Cardiac septum (tissue), 1 donor: ENCODE results near the gene TMEM154. TPM values are rescaled to one million over a fixed set of nuclear protein-coding genes. Genes with fewer than 3 reads are reported as not detected.

ENCODE experiments used
- DNase-seq: peaks from one replicate; pipeline ENCODE4 v3.0.0-alpha.2; 2020; ENCODE audit warnings: low spot score
- intact Hi-C: fragments of 100-400 bp; cut with DNase I; formaldehyde crosslinking; loops from one replicate; pipeline ENCODE4 v1.14.0; 2022
- long read RNA-seq: library from polyadenylated mRNA; unstranded; transcript quantifications from one replicate; pipeline ENCODE4 v2.0.0, GENCODE V29; 2021
- total RNA-seq: library from RNA; stranded (reverse); fragmentation: NEBNext Ultra II Directional; extraction: Animal tissue kit (Norgen Biotek cat#: 25700); gene quantifications from one replicate; pipeline ENCODE4 v1.2.1, GENCODE V29; 2021
- donor health status: DM: no; HTN: no; CAD: no.

The TMEM154 gene
- total RNA-seq, result 1.6 TPM
- long read RNA-seq, full-length matches to known transcripts, result 2 of 4 reads
- long read RNA-seq, partial matches to known transcripts, result 1 of 4 reads
- long read RNA-seq, other reads (novel, unspliced or antisense), result 1 of 4 reads

DNA sequence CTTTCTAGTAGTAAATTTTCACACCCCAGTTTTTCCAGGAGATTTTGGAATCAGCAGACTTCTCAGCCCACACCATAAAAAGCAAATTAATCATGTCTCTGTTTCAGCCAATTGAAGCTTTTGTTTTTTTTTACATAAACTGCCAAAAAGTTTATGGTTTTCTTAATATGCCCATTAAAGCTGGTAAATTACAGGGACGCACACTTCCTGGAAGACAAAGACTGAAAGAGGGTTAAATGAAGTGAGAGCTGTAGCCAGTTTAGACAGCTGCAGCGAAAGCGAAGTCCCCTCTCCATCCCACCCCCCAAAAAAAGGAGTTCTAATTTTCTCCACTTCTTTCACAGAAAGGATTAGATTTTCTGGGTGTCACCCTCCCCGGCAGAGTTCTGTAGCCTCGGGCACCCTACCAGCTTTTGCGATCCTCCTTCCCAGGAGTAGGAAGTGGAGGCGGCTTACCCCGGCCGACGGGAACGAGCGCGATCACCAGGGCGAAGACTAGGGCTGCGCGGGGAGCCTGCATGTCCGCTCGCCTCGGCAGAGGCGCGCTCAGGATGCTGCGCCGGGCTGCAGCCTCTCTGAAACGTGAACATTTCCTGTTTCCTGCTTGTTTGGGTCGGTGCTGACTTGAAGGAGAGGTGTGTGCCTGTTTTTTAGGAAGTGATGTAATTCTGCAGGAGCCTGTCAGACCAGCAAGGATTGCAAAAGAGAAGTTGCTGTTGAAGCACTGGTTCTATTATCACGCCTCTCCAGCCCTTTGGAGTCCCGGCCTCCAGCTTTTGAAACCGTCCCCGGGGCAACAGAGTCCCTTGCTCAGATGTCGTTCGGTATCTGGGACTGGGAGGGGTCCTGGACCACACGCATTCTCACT, at the start of gene TMEM154:
Gene TMEM154 (minus strand): TSS at position 584 of the 868 bp plus-strand sequence. CDS start 64 bp downstream, at position 520.
- intact Hi-C loops, result no loop called here
- peak; percentile 89 for DNase-seq

DNA sequence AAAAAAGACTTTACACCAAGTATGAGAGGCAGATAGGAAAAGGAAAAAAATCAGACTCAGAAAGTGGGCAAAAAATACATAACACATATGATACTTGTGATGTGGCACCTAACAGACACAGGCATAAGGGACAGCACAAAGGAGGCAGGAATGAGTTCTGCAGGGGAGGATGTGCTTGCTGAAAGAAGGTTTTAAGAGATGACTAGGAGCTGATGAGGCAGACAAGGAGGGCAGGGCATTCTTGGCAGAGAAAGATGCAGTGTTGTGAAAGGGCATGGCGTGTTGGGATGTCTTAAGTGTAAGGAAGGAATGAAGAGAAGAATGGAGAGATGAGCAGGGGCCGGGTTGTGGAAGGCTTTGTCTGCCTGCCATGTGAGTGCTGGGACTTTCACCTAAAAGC, 49.7 kb upstream of the TMEM154 start:
- DNase-seq, result no peak
- intact Hi-C loops, result no loop called here

DNA sequence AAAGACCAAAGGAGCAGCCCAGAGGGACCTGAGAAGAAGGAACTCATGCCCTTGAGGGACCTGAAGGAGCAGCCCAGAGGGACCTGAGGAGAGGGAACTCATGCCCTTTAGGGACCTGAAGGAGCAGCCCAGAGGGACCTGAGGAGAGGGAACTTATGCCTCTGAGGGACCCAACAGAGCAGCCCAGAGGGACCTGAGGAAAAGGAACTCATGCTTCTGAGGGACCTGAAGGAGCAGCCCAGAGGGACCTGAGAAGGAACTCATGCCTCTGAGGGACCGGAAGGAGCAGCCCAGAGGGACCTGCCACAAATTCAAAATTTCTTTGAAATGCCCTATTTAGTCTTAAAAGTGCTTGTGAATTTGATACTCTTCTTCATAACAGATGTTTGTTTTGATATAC, 48.5 kb upstream of the TMEM154 start:
- DNase-seq, result no peak
- intact Hi-C loops, result no loop called here

- intact Hi-C loops, result no loop called here
- DNase-seq, result no peak
Measured at GRCh38 chr4:152727784-152728183, 48.0 kb upstream of the TMEM154 start.

- intact Hi-C loops, result no loop called here
- no peak for DNase-seq
Measured at GRCh38 chr4:152724494-152724893, 44.7 kb upstream of the TMEM154 start.

DNA sequence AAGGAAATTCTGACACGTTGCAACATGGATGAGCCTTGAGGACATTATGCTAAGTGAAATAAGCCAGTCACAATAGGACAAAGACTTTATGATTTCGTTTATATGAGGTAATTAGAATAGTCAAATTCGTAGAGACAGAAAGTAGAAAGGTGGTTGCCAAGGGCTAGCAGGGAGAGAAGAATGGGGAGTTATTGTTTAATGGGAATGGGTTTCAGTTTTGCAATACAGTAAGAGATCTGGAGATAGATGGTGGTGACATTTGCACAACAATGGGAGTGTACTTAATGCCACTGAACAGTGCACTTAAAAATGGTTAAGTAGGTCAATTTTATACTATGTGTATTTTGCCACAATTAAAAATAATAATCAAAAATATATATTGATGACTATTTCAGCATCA, 43.4 kb upstream of the TMEM154 start:
- intact Hi-C loops, result no loop called here

DNA sequence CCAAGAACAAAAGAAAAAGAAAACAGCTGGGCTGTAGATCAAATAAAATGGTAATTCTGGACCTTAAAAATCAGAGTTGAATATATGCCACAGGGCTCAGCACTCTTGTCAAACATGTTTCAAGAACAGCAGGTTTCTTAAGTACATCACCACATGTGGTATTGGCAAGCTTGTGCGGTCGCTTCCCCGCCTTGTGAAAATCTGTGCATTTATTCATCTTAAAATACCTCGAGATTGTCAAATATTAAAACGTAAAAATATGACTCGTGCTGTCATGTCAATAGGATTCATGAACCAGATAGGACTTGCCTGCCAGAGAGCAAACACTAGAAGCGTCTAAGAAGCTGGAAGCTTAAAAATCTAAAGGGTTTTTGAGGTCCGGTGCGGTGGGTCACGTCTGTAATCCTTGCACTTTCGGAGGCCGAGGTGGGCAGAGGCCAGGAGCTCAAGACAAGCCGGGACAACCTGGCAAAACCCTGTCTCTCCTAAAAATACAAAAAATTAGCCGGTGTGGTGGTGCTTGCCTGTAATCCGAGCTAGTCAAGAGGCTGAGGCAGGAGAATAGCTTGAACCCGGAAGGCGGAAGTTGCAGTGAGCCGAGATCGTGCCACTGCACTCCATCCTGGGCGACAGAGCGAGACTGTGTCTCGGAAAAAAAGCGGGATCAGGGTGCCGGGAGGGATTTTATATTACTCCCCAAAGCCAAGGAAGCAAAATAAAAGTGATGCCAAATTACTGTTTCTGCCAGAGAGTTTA, 40.2 kb upstream of the TMEM154 start:
- DNase-seq, result no peak
- intact Hi-C loops, result no loop called here

More for the DNA sequence above, 43.4 kb upstream of the TMEM154 start:
- DNase-seq, result no peak

DNA sequence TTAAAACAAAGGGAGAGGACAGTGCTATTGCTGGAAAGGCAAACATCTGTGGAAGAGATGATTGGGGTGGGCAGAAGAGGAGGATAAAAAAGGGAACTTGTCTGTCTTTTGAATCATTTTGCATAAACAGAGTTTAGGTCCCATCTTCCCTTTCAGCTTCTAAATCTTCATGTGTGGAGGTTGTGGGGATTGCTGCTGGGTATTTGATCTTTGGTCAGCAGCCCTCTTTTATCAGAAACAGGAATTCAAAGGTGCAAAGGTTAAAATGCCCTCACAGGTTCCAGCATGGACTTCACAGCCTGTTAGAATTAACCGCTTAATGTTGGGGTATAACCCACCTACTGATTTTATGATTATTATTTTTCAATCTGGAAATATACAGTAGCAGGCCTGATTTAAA, 39.5 kb upstream of the TMEM154 start:
- no peak for DNase-seq
- intact Hi-C loops, result no loop called here

GRCh38 chr4:152715076-152715475, 35.3 kb upstream of the TMEM154 start:
- intact Hi-C loops, result no loop called here
- no peak for DNase-seq

DNA sequence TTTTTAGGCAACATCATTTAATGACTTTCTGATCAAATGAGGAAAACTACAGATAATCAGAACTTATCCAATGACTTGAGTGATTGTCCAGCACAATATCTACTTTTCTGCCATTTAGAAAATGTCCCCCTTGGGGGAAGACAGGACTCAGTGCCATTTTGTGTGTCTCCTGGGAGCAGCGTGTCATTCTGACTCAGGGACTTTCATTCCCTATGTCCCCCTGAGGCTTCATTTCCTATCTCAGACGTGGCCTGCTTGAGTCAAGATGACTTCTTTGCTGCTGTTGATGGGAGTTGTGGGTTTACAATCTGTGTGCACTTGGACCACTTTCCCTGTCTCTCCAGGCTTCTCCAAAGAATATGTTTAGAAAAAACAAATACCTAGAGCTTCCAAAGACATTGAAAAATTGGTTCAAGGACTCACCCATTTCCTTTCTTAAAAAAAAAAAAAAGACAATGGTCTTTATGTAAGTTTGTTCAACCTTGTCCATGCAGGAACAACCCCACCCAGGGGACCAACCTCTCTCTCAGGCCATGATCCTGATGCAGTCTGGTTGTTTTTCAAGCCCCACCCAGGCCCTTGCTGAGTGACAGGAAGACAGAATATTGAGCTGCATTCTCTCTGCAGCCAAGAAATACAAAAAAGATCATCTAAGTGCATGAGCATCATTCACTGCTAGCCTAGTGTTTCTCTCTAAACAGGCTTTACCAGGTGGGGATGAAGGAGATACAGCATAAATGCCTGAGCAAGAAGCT, 34.3 kb upstream of the TMEM154 start:
- intact Hi-C loops, result no loop called here

GRCh38 chr4:152709675-152710438, 30.1 kb upstream of the TMEM154 start:
- no peak for DNase-seq
- intact Hi-C loops, result no loop called here

More for the DNA sequence above, 34.3 kb upstream of the TMEM154 start:
- DNase-seq, result no peak

DNA sequence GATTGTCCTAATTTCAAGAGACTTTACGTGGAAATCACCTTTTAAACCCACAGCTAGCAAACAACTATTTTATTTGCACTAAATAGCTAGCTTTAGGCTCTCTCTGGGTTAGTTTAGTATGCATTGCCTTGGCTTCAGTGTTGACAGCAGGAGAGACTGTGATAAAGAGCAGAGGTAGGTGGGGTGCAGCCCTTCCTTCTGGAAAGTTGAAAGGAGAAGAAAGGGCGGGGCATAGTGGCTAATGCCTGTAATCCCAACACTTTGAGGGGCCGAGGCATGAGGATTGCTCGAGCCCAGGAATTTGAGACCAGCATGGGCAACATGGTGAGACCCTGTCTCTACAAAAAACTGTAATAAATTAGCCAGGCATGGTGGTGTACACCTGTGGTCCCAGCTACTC, 29.0 kb upstream of the TMEM154 start:
- intact Hi-C loops, result no loop called here
- no peak for DNase-seq

GRCh38 chr4:152708361-152708760, 28.6 kb upstream of the TMEM154 start:
- DNase-seq, result no peak
- intact Hi-C loops, result no loop called here

DNA sequence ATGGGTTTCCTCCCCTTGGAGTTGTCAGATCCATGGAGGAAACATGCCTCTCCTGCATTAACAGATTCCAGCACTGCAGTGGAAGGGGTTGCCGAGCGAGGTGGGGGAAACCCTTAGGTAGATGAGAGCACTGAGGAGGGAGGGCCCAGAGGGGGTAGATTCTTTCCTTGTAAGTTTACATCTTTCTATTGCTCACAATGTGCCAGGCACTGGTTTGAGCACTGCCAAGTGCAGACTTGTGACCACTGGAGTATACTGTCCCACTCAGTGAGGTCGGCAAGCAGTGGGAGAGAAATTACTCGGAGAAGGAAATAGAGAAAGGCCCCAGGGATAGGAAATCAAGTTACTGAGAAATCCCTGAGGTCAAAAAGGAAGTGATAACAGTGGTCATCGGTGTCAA, 27.8 kb upstream of the TMEM154 start:
- no peak for DNase-seq
- intact Hi-C loops, result no loop called here

GRCh38 chr4:152705903-152706302, 26.1 kb upstream of the TMEM154 start:
- intact Hi-C loops, result no loop called here
- DNase-seq, result no peak

DNA sequence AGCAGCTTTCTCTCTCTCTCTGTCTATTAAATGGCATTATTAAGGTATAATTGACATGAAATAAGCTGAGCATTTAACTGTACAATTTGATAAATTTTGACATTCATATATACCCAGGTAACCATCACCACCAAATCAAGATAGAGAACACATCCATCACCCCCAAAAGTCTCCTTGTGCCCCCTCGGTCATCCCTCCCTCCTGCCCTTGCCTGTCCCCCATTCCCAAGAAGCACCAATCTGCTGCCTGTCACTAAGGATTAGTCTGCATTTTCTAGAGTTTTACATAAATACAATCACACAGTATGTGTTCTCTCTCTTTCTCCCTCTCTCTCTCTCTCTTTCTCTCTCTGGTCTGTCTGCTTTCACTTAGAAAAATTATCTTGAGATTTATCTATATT, 25.0 kb upstream of the TMEM154 start:
- DNase-seq, result no peak
- intact Hi-C loops, result no loop called here

- DNase-seq, result no peak
- intact Hi-C loops, result no loop called here
Measured at GRCh38 chr4:152700151-152700550, 20.4 kb upstream of the TMEM154 start.

DNA sequence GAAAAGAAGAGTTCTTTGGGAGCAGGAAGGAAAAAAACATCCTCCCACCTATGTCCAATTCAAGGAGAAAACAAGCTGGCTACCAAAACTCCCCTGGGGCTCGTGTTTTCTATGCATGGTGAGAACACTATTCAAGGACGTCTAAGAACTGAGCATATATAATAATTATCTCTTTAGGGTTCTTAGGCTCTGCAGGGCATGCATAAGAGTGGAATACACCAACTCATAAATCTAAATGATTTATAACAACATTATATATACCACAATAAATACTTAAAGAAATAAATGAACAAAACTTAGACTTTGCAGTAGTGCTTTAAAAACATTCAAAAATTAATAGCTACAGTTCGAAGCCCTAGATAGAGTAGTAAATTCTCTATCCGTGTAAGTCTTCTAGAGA, 19.5 kb upstream of the TMEM154 start:
- intact Hi-C loops, result no loop called here
- no peak for DNase-seq

DNA sequence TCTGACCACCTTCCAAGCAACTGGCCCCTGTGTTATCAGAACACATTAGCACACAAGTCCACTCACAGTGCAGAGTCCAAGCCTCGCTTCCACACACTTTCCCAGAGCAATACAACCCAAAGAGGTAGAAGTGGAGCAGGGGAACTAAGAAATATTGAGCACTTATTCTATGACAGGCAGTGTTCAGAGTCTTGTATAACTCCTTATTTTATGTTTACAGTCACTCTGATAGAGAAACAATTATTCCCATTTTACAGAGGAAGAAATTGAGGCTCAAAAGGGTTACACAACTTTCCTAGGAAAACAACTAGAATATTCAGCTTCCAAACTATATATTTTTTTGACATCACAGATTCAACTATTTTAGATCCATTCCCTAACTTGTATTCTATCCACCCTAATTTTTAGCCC, 18.3 kb upstream of the TMEM154 start:
- no peak for DNase-seq
- intact Hi-C loops, result no loop called here
